Muscle of leg (tissue), 11 donors: ENCODE results near the gene TPCN1. TPM values are rescaled to one million over a fixed set of nuclear protein-coding genes. Genes with fewer than 3 reads are reported as not detected.

Source experiments
- DNase-seq: peaks from one replicate; pipeline ENCODE4 v3.0.0; 2013
- H3K27ac ChIP-seq: one replicate; pipeline ENCODE4 v1.5.1; 2013; ENCODE audit warnings: mild to moderate bottlenecking, low read length, control low read depth
- H3K27me3 ChIP-seq: one replicate; pipeline ENCODE4 v1.6.1; 2013; ENCODE audit warnings: low read length; ENCODE audit not compliant: control insufficient read depth, insufficient read depth
- H3K36me3 ChIP-seq: one replicate; pipeline ENCODE4 v1.6.1; 2013; ENCODE audit warnings: low read length; ENCODE audit not compliant: control insufficient read depth, insufficient read depth
- H3K4me1 ChIP-seq: one replicate; pipeline ENCODE4 v1.6.1; 2013; ENCODE audit warnings: low read length; ENCODE audit not compliant: control insufficient read depth, insufficient read depth
- H3K4me3 ChIP-seq: one replicate; pipeline ENCODE4 v1.5.1; 2013; ENCODE audit warnings: low read length, control low read depth
- H3K9me3 ChIP-seq: replicated peaks from 2 replicates; pipeline ENCODE4 v1.6.1; 2013; ENCODE audit warnings: low read depth, low read length; ENCODE audit not compliant: control insufficient read depth
- WGBS: methylation state at CpG from one replicate; pipeline ENCODE4 v1.1.5; 2013; ENCODE audit warnings: missing lambda C conversion rate; ENCODE audit not compliant: insufficient coverage; 5-methylcytosine and 5-hydroxymethylcytosine counted together
- polyA plus RNA-seq, 8 donors: library from polyadenylated mRNA; unstranded; fragments of 120-200 nt; gene quantifications; one replicate each; pipeline versions ENCODE4 v1.2.1 to v1.2.3, GENCODE V29; 2013; ENCODE audit warnings: inconsistent platforms in 1 of 8, low replicate concordance in 1 of 8; ENCODE audit not compliant: insufficient read length in 8 of 8, insufficient read depth in 1 of 8
- total RNA-seq: library from RNA; stranded (reverse); fragments of 120-200 nt; gene quantifications from one replicate; pipeline ENCODE4 v1.2.4, GENCODE V29; 2013

Gene TPCN1
- total and polyA plus RNA-seq, 9 donors = 17.1 to 46.1 (median 31.4) TPM

DNA sequence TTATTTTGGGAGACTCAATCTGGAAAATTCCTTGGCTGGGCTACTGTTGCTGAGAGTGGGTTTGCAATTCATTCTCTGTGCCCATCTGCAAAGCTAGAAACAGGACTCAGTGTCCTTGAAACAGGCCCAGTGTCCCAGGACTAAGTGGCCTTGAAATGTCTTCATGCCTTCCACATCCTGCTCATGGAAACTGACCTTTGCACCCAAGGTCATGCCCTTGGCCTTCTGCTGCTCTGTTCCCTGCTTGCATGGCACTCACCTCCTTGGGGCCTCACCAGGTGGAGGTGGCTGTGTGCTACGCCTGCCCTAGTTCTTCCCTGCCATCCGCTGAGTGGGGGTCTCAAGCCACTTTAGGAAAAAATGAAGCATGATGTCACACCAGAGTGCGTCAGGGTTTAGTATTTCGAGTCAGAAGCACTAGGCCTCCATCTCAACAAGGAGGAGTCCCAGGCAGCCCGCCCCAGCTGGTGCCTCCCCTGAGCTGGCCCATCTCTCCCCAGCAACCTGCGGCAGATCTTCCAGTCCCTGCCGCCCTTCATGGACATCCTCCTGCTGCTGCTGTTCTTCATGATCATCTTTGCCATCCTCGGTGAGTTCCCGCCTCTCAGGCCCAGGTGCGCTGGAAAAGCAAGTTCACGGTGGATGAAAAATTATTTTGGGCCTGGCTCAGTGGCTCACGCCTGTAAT lies 48.1 kb downstream of the TPCN1 start:
- H3K4me1 ChIP-seq = peaks cover 27% of the 10 kb centered on the region
- WGBS = 92% methylated on average over 12 of the region's 12 CpGs
- no peak for DNase-seq
- no peaks in the 10 kb centered on the region for H3K9me3 ChIP-seq
- no peak overlapping the region for H3K4me3 ChIP-seq
- no peaks in the 10 kb centered on the region for H3K27me3 ChIP-seq
- no peak overlapping the region for H3K27ac ChIP-seq
- peaks cover 67% of the 10 kb centered on the region for H3K36me3 ChIP-seq

DNA sequence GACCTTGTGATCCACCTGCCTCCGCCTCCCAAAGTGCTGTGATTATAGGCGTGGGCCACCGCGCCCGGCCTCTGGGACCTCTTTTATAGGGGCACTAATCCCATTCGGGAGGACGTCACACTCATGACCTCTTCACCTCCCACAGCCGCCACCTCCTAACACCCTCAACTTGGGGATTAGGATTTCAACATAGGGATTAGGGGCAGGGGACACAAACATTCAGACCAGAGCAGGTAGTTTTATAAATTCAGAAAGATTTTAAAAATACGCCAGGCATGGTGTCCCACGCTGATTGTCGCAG lies 49.4 kb downstream of the TPCN1 start:
- Histone ChIP-seq H3K9me3 (no peaks in the 10 kb centered on the region), H3K4me1 (peaks cover 27% of the 10 kb centered on the region), H3K4me3 (no peak overlapping the region), H3K27ac (no peak overlapping the region), H3K27me3 (no peaks in the 10 kb centered on the region), H3K36me3 (peaks cover 68% of the 10 kb centered on the region)
- no peak for DNase-seq
- 100% methylated on average over 1 of the region's 11 CpGs for WGBS

DNA sequence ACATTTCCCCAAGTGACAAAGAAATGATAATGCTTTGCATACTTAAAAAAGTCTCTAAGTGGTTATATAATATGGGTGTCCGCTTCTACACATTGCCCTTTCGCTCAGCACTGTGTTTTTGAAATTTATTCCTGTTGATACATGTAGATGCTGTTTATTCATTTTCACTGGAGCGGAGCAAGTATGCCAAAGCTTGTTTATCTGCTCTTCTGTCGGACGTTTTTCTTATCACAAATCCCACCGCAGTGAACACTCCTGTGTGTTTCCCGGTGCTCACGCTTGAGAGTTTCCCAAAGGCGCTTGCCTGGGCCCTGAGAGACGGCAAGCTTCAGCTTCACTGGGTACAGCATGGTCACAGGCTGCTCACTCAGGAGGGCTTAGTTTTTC lies 50.2 kb downstream of the TPCN1 start:
- Histone ChIP-seq H3K27me3 (no peaks in the 10 kb centered on the region), H3K4me3 (no peak overlapping the region), H3K9me3 (no peaks in the 10 kb centered on the region), H3K4me1 (peaks cover 27% of the 10 kb centered on the region), H3K27ac (peak overlapping the region; percentile 86), H3K36me3 (peaks cover 67% of the 10 kb centered on the region)
- WGBS = 78% methylated on average over 7 of the region's 10 CpGs
- no peak for DNase-seq

DNA sequence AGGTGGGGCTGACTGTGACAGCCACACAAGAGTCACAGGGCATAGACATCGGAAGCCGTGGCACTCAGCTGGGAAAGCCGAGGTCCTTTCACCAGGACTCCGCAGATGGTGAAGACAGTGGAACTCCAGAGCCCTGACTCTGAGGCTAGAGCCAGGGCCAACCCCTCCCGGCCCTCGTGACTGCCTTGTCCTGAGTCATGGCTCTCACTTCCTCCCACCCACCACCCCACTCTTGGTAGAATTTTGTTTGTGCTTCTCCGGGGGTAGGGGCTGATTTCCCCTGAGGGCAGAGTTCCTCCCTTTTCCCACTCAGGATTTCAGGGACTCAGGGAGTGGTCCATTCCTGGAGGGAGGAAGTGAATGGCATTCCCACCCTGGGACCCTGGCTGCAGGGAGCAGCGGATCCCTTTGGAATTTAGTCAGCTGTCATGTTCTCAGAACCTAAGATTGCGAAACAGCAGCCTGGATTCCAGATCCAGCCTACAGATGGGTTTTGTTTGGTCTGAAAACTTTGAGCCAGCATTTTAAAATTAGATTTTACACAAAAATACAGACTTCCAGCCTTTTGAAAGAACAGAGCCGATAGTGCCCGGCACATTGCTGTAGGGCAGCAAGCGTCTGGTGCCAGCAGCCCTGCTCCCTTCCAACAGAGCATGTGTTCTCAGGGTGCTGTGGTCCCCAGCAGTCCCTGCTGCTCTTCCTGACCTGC lies 50.7 kb downstream of the TPCN1 start:
- no peaks in the 10 kb centered on the region for H3K9me3 ChIP-seq
- DNase-seq = peak; percentile 87
- no peak overlapping the region for H3K4me3 ChIP-seq
- H3K36me3 ChIP-seq = peaks cover 68% of the 10 kb centered on the region
- peaks cover 27% of the 10 kb centered on the region for H3K4me1 ChIP-seq
- WGBS = 54% methylated on average over 6 of the region's 12 CpGs
- H3K27ac ChIP-seq = peak overlapping the region; percentile 86
- H3K27me3 ChIP-seq = no peaks in the 10 kb centered on the region

DNA sequence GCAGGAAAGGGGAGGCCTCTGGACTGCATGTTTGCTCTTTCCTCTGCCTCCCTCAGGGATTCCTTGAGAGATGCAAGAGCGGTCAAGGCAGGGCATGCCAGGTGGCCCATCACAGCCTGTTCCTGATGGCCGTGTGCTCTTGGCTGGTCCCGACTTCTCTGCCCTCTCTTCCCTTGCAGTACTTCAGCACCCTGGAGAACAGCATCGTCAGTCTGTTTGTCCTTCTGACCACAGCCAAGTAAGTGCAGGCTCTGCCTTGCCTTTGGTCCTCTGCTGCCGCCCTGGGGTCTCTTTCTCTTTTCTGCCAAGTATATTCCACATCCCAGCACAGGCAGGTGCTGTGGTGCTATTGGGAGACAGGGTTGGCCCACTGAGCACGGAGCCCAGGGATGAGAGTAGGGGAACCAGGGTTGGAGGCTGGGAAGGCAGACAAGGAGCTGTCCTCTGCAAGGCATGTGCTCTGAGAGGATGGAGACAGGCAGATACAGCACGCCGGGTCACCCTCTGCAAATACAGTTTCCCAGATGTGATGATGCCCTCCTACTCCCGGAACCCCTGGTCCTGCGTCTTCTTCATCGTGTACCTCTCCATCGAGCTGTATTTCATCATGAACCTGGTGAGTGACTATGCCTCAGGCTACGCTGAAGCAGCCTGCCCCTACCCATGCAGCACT lies 51.9 kb downstream of the TPCN1 start:
- DNase-seq = no peak
- Histone ChIP-seq H3K4me1 (peaks cover 27% of the 10 kb centered on the region), H3K9me3 (no peaks in the 10 kb centered on the region), H3K27ac (peak overlapping the region; percentile 86), H3K4me3 (no peak overlapping the region), H3K36me3 (peaks cover 70% of the 10 kb centered on the region), H3K27me3 (no peaks in the 10 kb centered on the region)
- WGBS = 78% methylated on average over 9 of the region's 13 CpGs

DNA sequence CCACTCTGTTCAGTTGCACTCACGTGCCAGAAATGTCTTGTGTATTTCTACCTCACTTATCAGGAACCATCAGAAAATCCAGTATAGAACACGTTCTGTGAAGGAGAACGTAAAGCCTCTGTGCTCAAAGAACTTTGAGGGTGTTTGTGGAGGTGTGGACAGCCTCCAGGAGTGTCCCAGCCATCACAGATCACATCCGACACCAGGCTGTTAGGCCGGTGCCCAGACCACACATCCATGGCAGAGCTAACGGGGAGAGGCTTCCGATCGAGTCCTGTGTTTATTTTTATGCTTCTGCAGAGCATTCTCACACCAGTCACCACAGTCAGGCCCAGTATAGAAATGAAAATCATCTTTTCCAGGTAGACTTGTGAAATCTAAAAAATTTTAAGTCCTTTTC lies 53.6 kb downstream of the TPCN1 start:
- Histone ChIP-seq H3K27me3 (no peaks in the 10 kb centered on the region), H3K36me3 (peaks cover 64% of the 10 kb centered on the region), H3K9me3 (no peaks in the 10 kb centered on the region), H3K4me3 (no peak overlapping the region), H3K27ac (no peak overlapping the region), H3K4me1 (peaks cover 27% of the 10 kb centered on the region)
- WGBS = 100% methylated on average over 4 of the region's 8 CpGs
- no peak for DNase-seq

DNA sequence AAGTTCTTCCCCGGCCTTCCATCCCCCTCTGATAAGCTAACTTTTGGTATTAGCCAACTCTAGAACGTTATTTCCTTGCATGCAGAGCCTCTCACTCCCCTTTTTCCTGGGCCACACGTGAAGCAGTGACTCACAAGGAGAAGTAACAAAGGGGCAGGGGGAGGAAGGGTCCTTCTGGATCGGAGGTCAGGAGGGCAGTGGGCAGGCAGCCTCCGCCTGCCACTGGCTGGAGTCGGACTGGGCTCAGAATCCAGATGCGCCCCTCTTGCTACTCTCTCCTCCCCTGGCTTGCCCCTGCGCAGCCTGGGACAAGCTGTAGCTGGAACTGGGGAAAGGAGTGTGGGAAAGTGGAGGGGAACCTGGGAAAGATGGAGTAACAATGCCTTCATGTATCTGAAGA lies 55.0 kb downstream of the TPCN1 start:
- Histone ChIP-seq H3K36me3 (peaks cover 65% of the 10 kb centered on the region), H3K27ac (no peak overlapping the region)

DNA sequence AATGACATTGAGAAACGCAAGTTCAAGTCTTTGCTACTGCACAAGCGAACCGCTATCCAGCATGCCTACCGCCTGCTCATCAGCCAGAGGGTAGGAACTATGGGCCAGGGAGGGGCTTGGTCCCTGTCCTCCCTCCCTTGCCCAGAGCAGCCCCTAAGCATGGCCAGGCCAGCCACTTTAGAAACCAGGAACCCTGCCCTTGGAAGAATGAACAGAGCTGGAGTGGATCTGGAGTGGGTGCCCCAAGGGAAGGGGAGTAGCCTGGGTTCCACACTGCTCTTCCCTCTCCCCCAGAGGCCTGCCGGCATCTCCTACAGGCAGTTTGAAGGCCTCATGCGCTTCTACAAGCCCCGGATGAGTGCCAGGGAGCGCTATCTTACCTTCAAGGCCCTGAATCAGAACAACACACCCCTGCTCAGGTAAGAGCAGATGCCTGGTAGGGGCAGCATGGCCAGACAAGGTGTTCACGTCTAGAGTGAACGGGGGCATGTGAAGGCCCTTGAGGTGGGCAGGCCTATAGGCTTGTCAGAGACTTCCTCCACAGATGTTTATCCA lies 55.8 kb downstream of the TPCN1 start:
- no peak for DNase-seq
- Histone ChIP-seq H3K27me3 (no peaks in the 10 kb centered on the region), H3K4me1 (peaks cover 15% of the 10 kb centered on the region), H3K4me3 (no peak overlapping the region), H3K36me3 (peaks cover 65% of the 10 kb centered on the region), H3K27ac (no peak overlapping the region), H3K9me3 (no peaks in the 10 kb centered on the region)
- WGBS = 100% methylated on average over 4 of the region's 10 CpGs

More for the DNA sequence above, 55.0 kb downstream of the TPCN1 start:
- Histone ChIP-seq H3K27me3 (no peaks in the 10 kb centered on the region), H3K4me3 (no peak overlapping the region), H3K9me3 (no peaks in the 10 kb centered on the region), H3K4me1 (peaks cover 22% of the 10 kb centered on the region)
- WGBS = no CpG with 5 or more reads among the region's 8 CpGs
- DNase-seq = no peak

DNA sequence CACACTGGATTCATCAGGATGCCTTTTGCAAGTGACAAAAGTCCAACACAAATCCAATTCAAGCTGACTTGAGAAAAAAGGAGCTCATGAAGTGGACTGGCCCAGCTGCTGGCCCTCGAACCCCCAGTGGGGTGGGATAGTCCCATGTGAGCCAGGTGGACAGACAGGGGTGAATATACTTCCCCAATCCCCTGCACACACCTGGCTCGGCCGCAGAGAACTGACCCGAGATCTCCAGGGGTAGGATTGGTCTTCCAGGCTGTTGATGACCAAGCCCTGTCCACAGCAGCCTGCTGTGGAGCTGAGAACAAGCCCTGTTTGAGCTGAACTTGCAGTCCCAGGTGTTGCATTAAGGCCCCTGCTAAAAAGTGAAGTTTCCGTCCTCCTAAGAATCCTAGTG lies 56.2 kb downstream of the TPCN1 start:
- Histone ChIP-seq H3K4me3 (no peak overlapping the region), H3K9me3 (no peaks in the 10 kb centered on the region), H3K4me1 (peaks cover 10% of the 10 kb centered on the region), H3K27ac (no peak overlapping the region), H3K36me3 (peaks cover 65% of the 10 kb centered on the region), H3K27me3 (no peaks in the 10 kb centered on the region)
- 86% methylated on average over 4 of the region's 5 CpGs for WGBS
- DNase-seq = no peak

DNA sequence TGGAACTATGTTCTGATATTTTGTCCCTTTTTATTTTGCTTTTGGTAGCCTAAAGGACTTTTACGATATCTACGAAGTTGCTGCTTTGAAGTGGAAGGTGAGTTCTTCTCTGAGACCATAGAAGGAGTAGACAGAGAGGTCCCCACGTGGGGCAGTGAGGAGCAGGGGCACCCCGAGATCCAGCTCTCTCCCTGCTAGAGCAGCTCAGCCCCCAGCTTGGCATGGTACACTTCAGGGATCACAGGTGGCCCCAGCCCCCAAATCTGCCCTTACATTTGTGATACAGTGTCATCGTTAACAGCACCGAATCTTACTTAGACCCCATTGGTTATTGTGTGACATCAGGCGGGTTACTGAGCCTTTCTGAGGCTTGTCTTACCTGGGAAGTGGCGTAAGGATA lies 56.9 kb downstream of the TPCN1 start:
- Histone ChIP-seq H3K27ac (no peak overlapping the region), H3K4me3 (no peak overlapping the region), H3K9me3 (no peaks in the 10 kb centered on the region), H3K27me3 (no peaks in the 10 kb centered on the region), H3K4me1 (peaks cover 4% of the 10 kb centered on the region), H3K36me3 (peaks cover 61% of the 10 kb centered on the region)
- whole genome bisulfite sequencing = 84% methylated on average over 4 of the region's 8 CpGs
- no peak for DNase-seq
